ENCODE measurements around the gene SORCS2. TPM values are rescaled to one million over a fixed set of nuclear protein-coding genes. Genes with fewer than 3 reads are reported as not detected.

The SORCS2 gene
- total RNA-seq, 2 donors from 2014 or later: 0.68 to 0.92 TPM

DNA sequence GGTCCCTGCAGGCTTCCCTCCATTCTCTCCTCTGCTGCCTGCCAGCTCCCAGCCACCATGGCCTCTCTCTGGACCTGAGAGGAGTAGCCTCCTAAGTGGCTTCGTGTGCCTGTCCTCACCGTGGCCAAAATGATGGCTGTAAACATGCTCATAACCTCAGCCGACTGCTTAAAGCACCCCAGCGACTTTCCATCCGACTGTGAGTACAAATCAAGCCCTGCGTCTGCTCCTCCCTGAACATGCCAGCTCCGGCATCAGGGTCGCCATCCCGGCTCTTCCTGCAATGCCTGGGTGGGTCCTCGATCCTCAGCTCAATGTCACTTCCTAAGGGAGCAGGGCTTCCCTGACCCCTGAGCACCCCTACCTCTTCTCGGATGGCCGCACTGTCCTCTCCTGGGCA lies 3.3 kb upstream of the SORCS2 start:
- H3K9me3 ChIP-seq: no peaks in the 10 kb centered on the region
- DNase-seq (ENCODE audit: low spot score) (no peak), ATAC-seq (ENCODE audit: insufficient number of reproducible peaks, low FRiP score, low read depth) (no peak)
- H3K4me1 ChIP-seq (ENCODE audit: control insufficient read depth in 1 of 2, low read depth in 2 of 2): peaks cover 7 to 15% of the 10 kb centered on the region in 2 donors
- H3K36me3 ChIP-seq: no peaks in the 10 kb centered on the region
- no peak overlapping the region for H3K27ac ChIP-seq
- no peak overlapping the region for H3K4me3 ChIP-seq
- no peak for TF ChIP-seq CTCF (IDR thresholded peaks at IDR 0.05)
- peaks cover 5% of the 10 kb centered on the region for H3K27me3 ChIP-seq (replicated peaks; ENCODE audit: insufficient read depth)

- TF ChIP-seq CTCF (IDR thresholded peaks at IDR 0.05): no peak
- Histone ChIP-seq H3K27me3 (replicated peaks; ENCODE audit: insufficient read depth) (peaks cover 5% of the 10 kb centered on the region), H3K4me3 (no peak overlapping the region), H3K9me3 (no peaks in the 10 kb centered on the region), H3K27ac (no peak overlapping the region), H3K36me3 (no peaks in the 10 kb centered on the region), H3K4me1 (ENCODE audit: control insufficient read depth in 1 of 2, low read depth in 2 of 2) (peaks cover 7 to 16% of the 10 kb centered on the region in 2 donors)
- DNase-seq (ENCODE audit: low spot score): no peak
- ATAC-seq (ENCODE audit: insufficient number of reproducible peaks, low FRiP score, low read depth): no peak
These were observed 2.7 kb upstream of the SORCS2 start for GRCh38 chr4:7189475-7190277.

DNA sequence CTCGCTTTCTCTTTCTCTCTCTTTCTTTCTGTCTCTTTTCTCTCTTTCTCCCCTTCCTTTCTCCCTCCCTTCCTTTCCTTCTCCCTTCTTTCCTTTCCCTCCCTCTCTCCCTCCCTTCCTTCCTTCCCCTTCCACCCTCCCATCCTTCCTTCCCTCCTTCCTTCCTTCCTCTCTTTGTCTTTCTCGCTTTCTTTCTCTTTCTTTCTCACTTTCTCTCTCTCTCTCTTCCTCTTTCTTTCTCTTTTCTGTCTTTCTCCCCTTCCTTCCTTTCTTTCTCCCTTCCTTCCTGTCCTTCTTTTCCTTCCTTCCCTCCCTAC lies 2.1 kb upstream of the SORCS2 start:
- Histone ChIP-seq H3K4me3 (no peak overlapping the region), H3K27ac (no peak overlapping the region), H3K36me3 (no peaks in the 10 kb centered on the region), H3K9me3 (no peaks in the 10 kb centered on the region), H3K4me1 (ENCODE audit: control insufficient read depth in 1 of 2, low read depth in 2 of 2) (peaks cover 7 to 22% of the 10 kb centered on the region in 2 donors), H3K27me3 (replicated peaks; ENCODE audit: insufficient read depth) (peaks cover 5% of the 10 kb centered on the region)
- ATAC-seq (ENCODE audit: insufficient number of reproducible peaks, low FRiP score, low read depth) (no peak), DNase-seq (ENCODE audit: low spot score) (no peak)
- TF ChIP-seq CTCF (IDR thresholded peaks at IDR 0.05): no peak

- no peak for TF ChIP-seq CTCF (IDR thresholded peaks at IDR 0.05)
- Histone ChIP-seq H3K9me3 (no peaks in the 10 kb centered on the region), H3K4me3 (no peak overlapping the region), H3K27ac (no peak overlapping the region), H3K36me3 (no peaks in the 10 kb centered on the region), H3K4me1 (ENCODE audit: control insufficient read depth in 1 of 2, low read depth in 2 of 2) (peaks cover 7 to 28% of the 10 kb centered on the region in 2 donors), H3K27me3 (replicated peaks; ENCODE audit: insufficient read depth) (peaks cover 8% of the 10 kb centered on the region)
- ATAC-seq (ENCODE audit: insufficient number of reproducible peaks, low FRiP score, low read depth) (no peak), DNase-seq (ENCODE audit: low spot score) (no peak)
These were observed 1.4 kb upstream of the SORCS2 start for GRCh38 chr4:7190691-7191545.

- DNase-seq (ENCODE audit: low spot score): no peak
- Histone ChIP-seq H3K4me3 (no peak overlapping the region), H3K9me3 (no peaks in the 10 kb centered on the region), H3K27ac (no peak overlapping the region), H3K27me3 (replicated peaks; ENCODE audit: insufficient read depth) (peaks cover 8% of the 10 kb centered on the region), H3K36me3 (no peaks in the 10 kb centered on the region), H3K4me1 (ENCODE audit: control insufficient read depth in 1 of 2, low read depth in 2 of 2) (peaks cover 7 to 33% of the 10 kb centered on the region in 2 donors)
- ATAC-seq (ENCODE audit: insufficient number of reproducible peaks, low FRiP score, low read depth): no peak
- TF ChIP-seq CTCF (IDR thresholded peaks at IDR 0.05): no peak
These were observed 639 bp upstream of the SORCS2 start for GRCh38 chr4:7191546-7192251.
